LNCAP (cell line): ENCODE measurements around the gene LRRC72.
A peak's percentile ranks its signal among the peaks of the same experiment; 100 is the strongest.

ENCODE experiments used
- CTCF ChIP-seq: fragments of 450-650 bp; IDR thresholded peaks from 2 replicates; pipeline ENCODE4 v1.5.1; 2017; ENCODE audit warnings: mild to moderate bottlenecking

The LRRC72 gene

GRCh38 chr7:16598015-16598414 is 71.4 kb downstream of the LRRC72 start:
- TF ChIP-seq CTCF: no peak

DNA sequence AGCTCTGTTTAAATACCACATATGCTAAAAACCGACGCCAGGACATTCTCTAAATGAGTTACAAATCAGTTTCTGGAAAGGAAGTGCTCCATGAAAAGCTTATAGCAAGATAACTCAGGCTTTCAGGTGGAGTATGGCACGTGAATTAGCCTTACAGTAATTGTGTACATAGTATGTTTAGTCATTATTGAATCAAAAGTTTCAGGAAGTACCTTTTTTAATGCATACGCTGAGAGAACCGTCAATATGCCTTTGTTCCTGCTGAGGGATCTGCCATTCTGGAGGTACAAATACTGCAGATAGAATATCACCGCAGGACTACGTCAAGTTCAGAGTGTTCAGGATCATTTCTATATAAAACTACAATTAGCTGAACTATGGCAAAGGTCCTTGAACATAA is 73.2 kb downstream of the LRRC72 start:
- no peak for TF ChIP-seq CTCF

GRCh38 chr7:16603633-16604032 is 77.0 kb downstream of the LRRC72 start:
- TF ChIP-seq CTCF: no peak

DNA sequence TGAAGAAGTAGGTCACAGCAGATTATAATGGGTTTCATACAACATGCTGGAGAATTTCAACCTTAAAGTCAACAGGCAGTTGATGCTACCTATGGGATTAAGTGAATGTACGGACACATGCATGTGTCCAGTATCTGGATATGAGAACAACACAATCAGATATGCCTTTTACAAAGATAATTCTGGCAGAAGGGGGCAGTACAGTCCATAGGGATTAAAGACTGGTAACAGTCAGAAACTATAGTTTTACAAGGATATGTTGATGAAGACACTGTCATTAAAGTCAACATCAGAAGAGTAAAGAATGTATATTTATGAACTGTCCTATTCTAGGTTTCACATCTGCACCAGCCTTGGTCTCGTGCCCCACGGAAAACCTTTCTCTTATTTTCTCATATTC is 77.4 kb downstream of the LRRC72 start:
- TF ChIP-seq CTCF: peak; percentile 35; the same call in 1 of the 2 replicates

- TF ChIP-seq CTCF: no peak
Observed at GRCh38 chr7:16606704-16607103, 80.1 kb downstream of the LRRC72 start.

DNA sequence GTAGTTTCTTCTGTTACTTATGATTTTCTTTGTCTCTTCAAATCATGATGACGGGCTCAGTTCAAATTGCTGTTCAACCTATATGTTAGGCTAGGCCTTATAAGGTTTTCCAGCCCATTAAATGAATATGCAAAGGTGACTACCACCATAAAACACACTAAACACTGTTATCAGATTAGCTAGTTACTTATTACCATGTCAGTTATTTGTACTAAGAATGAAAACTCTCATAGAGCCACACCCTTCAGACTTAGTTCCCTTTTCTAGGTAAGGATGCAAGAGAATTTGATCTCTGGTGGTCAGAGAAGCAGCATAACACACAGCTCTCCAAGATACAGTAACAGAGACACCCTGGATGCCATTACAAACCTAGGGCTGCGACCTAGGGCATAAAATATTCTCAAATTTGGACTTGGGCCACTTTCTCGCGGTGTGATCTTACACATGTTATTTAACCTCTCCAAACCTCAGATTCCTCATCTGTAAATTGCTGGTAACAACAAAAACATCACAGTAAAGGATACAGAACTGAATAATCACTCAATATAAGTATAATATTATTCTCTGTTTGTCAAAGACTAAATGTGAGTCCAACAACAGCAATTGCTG is 83.3 kb downstream of the LRRC72 start:
- TF ChIP-seq CTCF: no peak

DNA sequence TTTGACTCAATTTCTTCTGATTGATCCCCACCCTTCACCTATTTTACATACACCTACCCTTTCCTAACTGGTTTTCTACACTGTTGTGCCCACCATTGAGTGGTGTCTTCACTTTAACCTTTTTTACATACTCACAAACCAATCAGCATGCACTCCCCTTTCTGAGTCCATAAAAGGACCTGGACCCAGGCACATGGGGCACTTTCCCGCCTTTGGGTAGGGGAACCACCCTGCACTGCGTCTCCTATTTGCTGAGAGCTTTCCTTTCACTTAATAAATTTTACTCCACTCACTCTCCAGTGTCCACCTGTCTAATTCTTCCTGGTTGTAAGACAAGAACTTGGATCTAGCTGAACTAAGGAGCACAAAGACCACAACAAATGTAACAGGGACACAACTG is 85.1 kb downstream of the LRRC72 start:
- no peak for TF ChIP-seq CTCF

DNA sequence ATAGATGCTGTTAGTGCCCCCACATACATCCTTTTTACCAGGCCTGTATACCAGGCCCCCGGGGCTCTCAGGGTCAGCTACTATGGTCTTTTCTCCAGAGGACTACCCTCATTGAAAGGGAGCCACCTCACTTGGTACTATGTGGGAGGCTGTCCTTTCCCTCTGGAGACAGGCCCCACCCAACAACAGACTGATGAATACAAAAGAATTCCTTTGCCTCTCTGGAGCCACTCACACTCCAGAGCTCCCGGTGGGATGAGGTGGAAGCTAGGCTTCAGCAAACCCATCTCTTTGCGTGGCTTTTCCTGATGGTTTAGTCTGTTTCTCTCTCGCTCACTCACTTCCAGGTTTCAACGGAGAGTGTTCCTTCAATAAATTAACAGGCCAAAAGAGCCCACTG is 88.6 kb downstream of the LRRC72 start:
- TF ChIP-seq CTCF: no peak
